SJCRH30 (cell line): ENCODE data around the gene PARS2. TPM values are rescaled to one million over a fixed set of nuclear protein-coding genes. Genes with fewer than 3 reads are reported as not detected.

Source experiments
- DNase-seq, 2 experiments: peaks; one replicate each; pipeline ENCODE4 v3.0.0-alpha.2; 2015 to 2020
- H3K27ac ChIP-seq: fragments of 250-450 bp; sonication (Bioruptor Pico); 2 replicates; pipeline ENCODE4 v1.5.1; 2020; ENCODE audit warnings: mild to moderate bottlenecking, moderate library complexity
- H3K27me3 ChIP-seq: fragments of 250-450 bp; sonication (Bioruptor Pico); 2 replicates; pipeline ENCODE4 v1.5.1; 2020; ENCODE audit warnings: mild to moderate bottlenecking, moderate library complexity
- H3K36me3 ChIP-seq: fragments of 250-450 bp; sonication (Bioruptor Pico); 2 replicates; pipeline ENCODE4 v1.5.1; 2020; ENCODE audit warnings: mild to moderate bottlenecking, moderate library complexity
- H3K4me1 ChIP-seq: fragments of 250-450 bp; sonication (Bioruptor Pico); 2 replicates; pipeline ENCODE4 v1.5.1; 2020; ENCODE audit warnings: mild to moderate bottlenecking, moderate library complexity
- H3K4me3 ChIP-seq: fragments of 250-450 bp; sonication (Bioruptor Pico); 2 replicates; pipeline ENCODE4 v1.5.1; 2020; ENCODE audit warnings: mild to moderate bottlenecking, moderate library complexity
- H3K9me3 ChIP-seq: fragments of 250-450 bp; sonication (Bioruptor Pico); replicated peaks from 2 replicates; pipeline ENCODE4 v1.5.1; 2020; ENCODE audit warnings: mild to moderate bottlenecking, moderate library complexity
- total RNA-seq: library from RNA; depleted of rRNA; stranded (reverse); fragments of >200 nt; shearing (Covaris generic); gene quantifications from 2 replicates; pipeline ENCODE4 v1.2.3, GENCODE V29; 2014; rRNA removed

PARS2 gene
- total RNA-seq, 1 experiment from 2014 or later, result 9.8 TPM

GRCh38 chr1:54710434-54710833, 53.9 kb downstream of the PARS2 start:
- no peak overlapping the region for H3K27ac ChIP-seq
- H3K4me3 ChIP-seq, result no peak overlapping the region
- no peaks in the 10 kb centered on the region for H3K4me1 ChIP-seq
- H3K36me3 ChIP-seq, result no peaks in the 10 kb centered on the region
- DNase-seq, result no peak
- no peaks in the 10 kb centered on the region for H3K9me3 ChIP-seq
- H3K27me3 ChIP-seq, result 0 out of 2 replicates have a peak, but pooled peaks cover 3% of the 10 kb centered on the region

GRCh38 chr1:54709547-54710292, 54.6 kb downstream of the PARS2 start:
- Histone ChIP-seq H3K27ac (no peak overlapping the region), H3K4me1 (no peaks in the 10 kb centered on the region), H3K27me3 (0 out of 2 replicates have a peak, but pooled peaks cover 3% of the 10 kb centered on the region), H3K36me3 (no peaks in the 10 kb centered on the region), H3K4me3 (no peak overlapping the region), H3K9me3 (no peaks in the 10 kb centered on the region)
- no peak for DNase-seq

GRCh38 chr1:54708385-54708784, 55.9 kb downstream of the PARS2 start:
- H3K36me3 ChIP-seq, result no peaks in the 10 kb centered on the region
- 0 out of 2 replicates have a peak, but pooled peaks cover 3% of the 10 kb centered on the region for H3K27me3 ChIP-seq
- no peaks in the 10 kb centered on the region for H3K9me3 ChIP-seq
- no peak overlapping the region for H3K27ac ChIP-seq
- DNase-seq, result no peak
- H3K4me3 ChIP-seq, result no peak overlapping the region
- H3K4me1 ChIP-seq, result no peaks in the 10 kb centered on the region

Other genes starting within 250 kb of the PARS2 start
- 4.3 and 4.4 TPM in 2 replicates for gene ACOT11, start 216.3 kb downstream of the PARS2 start, total RNA-seq
- not detected in 2 replicates for gene FAM151A, start 141.0 kb downstream of the PARS2 start, total RNA-seq
- not detected in 2 replicates for gene MROH7, start 122.7 kb downstream of the PARS2 start, total RNA-seq
- gene TTC4, start 48.7 kb downstream of the PARS2 start, total RNA-seq, result 37.0 and 38.9 TPM in 2 replicates
- not detected in 2 replicates for gene TTC22, start 36.8 kb upstream of the PARS2 start, total RNA-seq
- gene DHCR24, start 122.7 kb upstream of the PARS2 start, total RNA-seq, result 45.5 and 45.6 TPM in 2 replicates
- not detected in 2 replicates for gene TMEM61, start 216.1 kb upstream of the PARS2 start, total RNA-seq
- not detected in 2 replicates for gene BSND, start 234.4 kb upstream of the PARS2 start, total RNA-seq